ENCODE results near the gene SLC13A3.

SLC13A3 gene

DNA sequence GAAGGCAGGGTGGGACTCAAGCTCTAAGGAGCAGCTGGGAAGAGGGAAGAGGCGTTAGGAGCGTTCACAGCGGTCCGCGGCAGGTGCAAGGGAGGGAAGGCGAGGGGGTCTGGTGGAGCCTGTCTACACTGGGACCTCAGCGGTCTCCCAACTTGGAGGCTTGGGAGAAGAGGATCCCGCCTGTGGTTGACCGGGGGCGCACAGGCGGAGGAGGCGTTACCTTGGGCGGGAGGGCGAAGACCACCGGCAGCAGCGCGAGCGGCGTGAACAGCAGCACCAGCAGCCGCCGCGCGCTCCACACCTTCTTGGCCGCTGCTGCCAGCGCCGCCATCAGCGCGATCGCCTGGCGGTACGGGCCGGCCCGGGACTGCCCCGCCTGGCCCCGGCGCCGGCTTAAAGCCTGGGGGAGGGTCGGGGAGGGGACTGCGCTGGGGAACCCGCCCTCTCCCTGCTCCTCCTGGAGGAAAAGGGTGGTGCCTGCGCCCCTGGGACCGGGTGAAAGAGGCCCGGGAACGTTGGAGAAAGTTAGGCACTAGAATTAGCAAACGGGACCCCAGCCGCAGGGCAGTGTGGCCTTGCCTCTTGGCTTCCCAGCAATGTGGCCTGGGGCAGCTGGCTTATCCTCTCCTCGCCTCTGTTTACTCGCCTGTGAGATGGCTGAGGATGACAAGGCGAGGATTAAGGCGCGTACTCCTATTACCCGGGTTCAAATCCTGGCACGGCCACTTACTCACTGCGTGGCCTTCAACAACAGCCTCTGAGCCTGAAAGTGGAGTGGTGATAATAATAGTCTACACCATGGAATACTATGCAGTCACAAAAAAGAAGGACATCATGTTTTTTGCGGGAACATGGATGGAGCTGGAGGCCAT, at the start of gene SLC13A3:
SLC13A3 (minus strand) TSS at position 369 of the 872 bp plus-strand sequence; CDS start at position 331, 38 bp downstream.
- no peak for DNase-seq

- DNase-seq = no peak
Measured at GRCh38 chr20:46701057-46701456, 49.8 kb upstream of the SLC13A3 start.

- DNase-seq = no peak
Measured at GRCh38 chr20:46700481-46700880, 49.2 kb upstream of the SLC13A3 start.

GRCh38 chr20:46699651-46700359, 48.5 kb upstream of the SLC13A3 start:
- DNase-seq = peak; percentile 40

DNA sequence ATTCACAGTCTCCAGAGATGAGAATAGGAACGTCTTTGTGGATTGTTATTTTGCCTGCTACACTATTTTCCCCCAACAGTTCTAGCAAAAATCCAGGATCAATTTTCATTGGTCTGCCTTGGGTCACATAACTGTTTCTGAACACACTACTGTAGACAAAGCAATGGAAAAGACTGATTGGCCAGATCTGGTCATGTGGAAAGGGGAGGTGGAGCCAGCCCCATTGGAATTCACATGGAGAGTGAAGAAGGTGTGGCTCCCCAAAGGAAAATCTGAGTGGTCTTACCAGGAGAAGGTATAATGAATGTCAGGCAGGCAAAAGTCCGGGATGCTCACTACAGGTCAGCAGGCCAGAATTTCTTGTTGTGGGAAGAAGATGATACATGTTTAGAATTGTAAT, 47.5 kb upstream of the SLC13A3 start:
- no peak for DNase-seq

- DNase-seq = no peak
Measured at GRCh38 chr20:46696791-46697279, 45.6 kb upstream of the SLC13A3 start.

GRCh38 chr20:46695892-46696291, 44.6 kb upstream of the SLC13A3 start:
- no peak for DNase-seq

DNA sequence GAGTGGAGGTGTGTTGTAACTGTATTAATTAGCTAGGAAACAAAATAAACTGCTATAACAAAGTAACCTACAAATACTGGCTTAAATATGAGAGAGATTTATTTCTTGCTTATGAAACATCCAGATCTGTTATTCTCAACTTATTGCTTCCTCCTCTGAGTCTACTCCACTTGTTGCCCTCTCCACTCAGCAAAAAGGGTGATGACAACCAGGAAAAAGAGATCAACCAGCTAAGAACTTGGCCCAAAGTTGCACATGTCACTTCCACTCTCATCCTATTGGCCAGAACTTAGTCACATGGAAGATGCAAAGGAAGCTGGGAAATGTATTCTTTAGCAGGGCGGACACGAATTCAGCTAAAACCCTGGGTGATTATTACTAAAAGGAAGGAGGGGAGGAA, 43.2 kb upstream of the SLC13A3 start:
- DNase-seq = peak; percentile 56

GRCh38 chr20:46691196-46691595, 39.9 kb upstream of the SLC13A3 start:
- no peak for DNase-seq

DNA sequence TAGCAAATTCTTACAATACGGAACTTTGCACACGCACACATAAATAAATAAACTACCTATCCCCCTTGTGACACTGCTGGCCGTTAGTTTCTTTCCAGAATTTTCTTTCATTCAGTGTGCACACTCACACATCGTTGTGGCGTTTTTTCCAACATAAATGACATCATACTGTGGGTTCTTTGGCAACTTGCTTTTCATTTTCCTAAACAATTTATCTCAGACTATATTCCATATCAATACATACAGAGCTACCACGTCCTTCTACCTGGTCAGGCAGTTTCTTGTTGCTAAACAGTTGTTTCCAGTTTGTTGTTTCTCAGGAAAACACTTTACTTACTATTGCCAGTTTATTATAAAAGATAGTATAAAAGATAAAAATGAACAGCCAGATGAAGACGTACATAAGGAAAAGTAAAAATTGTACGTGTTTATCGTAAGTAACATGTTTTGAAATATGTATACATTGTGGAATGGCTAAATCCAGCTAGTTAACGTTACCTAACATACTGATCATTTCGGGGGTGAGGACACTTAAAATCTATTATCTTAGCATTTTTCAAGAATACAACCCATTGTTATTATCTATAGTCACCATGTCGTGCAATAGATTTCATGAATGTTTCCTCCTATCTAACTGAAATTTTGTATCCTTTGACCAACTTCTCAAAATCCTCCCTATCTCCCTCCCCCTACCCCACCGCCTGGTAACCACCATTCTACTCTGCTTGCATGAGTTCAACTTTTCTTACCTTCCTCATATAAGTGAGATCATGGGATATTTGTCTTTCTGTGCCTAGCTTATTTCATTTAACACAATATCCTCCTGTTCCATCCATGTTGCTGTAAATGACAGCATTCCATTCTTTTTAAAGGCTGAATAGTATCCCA, 39.2 kb upstream of the SLC13A3 start:
- DNase-seq = peak; percentile 27

DNA sequence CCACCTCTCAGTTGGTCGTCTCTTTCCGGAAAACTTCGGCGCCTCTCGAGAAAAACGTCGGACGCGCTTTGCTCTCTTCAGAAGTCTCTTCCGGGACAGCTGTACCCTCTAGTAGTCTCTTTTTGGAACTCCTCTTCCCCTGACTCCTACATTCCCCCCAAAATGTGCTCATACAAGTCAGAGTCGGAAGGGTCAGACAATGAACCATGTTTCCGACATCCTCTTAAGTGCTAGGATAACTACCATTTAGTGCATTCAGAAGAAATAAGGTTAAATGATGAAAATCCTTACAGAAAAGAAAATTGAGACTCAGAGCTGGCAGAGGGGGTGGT, 38.5 kb upstream of the SLC13A3 start:
- no peak for DNase-seq

GRCh38 chr20:46689082-46689753, 38.0 kb upstream of the SLC13A3 start, which contains the start of gene TP53RK:
Gene TP53RK, minus strand, starts transcription at chr20:46689444. Its CDS starts 30 bp downstream, at chr20:46689414.
- peak; percentile 100 for DNase-seq

DNA sequence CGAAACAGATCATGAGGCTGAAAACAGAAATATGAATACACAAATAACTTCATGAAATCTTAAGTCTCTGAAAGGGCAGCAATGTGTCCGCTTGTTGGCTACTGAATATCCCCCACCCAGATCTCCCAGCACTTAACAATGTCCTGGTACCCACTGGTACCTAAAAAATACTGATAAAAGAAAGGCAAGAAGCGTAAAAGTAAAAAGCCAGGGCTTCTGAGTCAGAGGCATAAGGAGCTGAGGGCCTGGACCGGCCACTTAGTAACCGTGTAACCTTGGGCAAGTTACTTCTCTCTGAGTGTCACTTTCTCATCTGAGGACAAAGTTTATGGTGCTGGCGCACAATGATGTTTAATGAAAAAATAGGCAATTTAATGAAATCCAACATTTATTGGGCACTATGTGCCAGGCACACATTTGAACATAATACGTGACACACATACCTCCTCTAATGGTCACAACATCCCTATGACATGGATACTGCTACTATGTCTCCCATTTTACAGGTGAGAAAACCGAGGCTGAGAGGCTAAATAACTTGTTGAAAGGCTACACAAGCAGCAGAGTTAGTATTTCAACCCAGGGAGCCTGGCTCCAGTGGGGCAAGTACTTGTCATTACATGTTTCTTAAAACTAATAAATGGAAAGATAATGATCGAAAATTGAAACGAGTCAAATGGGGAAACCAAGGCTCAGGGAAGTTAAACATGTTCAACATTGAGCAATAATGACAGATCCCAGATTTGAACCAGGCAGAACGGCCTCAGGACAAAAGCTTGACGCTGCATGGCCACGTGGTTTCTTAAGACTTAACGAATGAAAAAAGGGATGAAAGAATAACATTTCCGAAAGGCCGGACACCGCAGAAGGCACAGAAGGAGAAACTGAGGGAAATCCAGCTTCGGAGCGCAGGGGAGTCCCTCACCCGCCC, 37.2 kb upstream of the SLC13A3 start:
- peak; percentile 20 for DNase-seq

GRCh38 chr20:46683939-46684750, 32.9 kb upstream of the SLC13A3 start:
- DNase-seq = no peak

DNA sequence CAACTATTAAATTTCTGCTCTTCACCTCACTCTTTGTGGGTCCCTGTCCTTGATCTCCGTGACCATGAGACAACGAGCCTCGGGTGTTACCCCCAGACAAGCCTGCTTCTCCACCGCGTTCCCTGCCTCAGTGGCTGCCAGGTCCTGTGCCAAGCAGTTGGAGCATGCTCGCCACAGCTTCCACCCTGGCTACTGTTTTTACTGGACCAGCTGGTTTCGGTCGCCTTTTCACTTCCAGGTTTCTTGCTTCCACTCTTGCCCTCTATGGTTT, 32.3 kb upstream of the SLC13A3 start:
- DNase-seq = peak; percentile 12

DNA sequence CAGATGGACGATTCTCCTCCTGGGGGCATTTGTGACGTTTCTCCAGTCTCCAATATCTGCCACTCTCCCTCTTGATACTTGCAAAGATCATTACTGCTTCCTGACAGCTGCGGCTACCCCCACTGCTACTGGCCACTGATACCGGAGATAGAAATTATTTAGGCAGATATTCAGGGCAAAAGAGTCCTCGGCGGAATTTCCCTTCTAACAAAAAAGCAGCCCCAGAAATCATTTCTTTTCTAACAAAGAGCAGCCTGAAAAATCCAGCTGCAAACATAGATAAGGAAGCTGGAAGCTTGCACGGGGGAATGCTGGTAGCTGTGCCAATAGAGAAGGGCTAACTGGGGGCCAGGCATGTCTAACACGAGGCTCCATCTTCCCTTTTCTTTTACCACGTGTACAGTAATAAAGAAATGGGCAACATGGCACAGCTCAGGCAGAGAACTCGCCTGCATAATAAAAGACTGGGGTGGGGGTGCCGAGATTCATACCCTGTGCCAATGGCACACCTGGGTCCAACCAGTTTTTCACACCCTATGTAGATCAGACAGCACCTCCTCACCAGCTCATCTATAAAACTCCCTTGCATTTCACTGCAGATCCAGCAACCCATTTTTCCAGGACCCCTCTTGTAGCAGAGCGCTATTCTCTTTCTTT, 31.9 kb upstream of the SLC13A3 start:
- DNase-seq = no peak

DNA sequence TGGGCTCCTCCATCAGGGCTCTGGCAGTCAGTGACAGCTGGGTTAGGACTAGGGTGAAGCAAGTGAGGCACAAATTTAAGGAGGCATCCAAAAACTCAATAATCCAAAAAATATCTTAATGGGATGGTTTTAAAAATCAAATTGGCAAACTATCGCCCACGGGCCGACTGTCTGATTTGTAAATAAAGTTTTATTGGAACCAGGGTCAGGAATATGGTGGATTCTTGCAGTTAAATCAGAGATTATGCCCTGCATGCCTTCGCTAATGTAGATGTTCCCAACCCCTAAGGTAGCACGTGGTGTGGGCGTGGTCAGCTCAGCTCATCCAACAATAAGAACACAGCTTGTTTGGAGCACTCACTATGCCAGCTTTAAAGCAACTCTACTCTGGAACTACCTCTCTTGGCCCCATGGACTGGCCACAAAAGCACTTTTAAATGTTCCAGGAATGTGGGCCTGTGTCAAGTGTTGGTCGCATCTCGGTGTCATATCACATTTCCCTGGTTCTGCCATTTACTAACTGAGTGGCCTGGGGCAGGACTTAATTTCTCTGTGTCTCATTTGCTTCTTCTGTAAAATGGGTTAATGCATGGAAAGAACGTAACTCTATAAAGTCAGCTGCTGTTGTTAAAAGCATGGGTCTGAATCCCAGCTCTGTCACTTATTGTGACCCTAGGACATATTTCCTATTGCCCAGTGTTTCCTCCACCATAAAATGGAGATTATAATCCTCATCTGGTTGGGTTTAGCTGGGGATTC, 31.0 kb upstream of the SLC13A3 start:
- DNase-seq = no peak

DNA sequence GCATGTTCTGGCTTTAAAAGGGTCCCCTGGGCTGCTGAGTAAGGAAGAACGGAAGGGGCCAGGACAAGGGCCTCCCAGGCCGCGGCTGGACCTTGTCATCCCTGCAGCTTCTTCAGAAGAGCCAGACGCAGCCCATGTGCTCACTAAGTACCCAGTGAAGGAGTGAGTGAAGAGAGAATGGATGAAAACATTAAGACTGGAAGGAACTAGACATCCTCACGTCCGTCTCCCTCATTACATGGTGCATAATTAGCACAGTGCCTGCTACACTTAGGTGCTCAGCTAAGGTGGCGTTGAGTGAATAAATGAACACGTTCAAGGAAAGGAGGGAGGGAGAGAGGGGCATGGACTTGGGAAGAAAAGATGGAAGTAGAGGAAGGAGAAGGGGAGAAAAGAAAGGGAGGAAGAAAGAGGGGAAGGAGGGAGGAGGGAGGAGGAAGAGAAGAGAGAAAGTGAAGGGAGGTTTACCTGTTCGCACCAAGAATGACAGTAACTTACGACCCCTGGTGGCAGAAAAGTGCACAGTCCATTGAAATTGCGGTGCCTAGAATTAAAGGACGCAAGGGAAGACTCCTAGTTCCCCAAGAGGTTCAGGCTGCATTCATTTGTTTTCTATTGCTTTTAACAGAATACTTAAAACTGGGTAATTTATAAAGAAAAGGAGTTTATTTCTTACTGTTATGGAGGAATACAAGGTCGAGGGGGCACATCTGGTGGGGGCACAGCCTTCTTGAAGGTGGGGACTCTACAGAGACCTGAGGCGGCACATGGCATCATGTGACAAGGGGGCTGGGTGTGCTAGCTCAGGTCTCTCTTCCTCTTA, 30.0 kb upstream of the SLC13A3 start:
- peak; percentile 75 for DNase-seq

Data from suppressor macrophage treated with lipopolysaccharide for 4 hours (primary cell).